ENCODE measurements around the gene FGF12.

Gene FGF12

DNA sequence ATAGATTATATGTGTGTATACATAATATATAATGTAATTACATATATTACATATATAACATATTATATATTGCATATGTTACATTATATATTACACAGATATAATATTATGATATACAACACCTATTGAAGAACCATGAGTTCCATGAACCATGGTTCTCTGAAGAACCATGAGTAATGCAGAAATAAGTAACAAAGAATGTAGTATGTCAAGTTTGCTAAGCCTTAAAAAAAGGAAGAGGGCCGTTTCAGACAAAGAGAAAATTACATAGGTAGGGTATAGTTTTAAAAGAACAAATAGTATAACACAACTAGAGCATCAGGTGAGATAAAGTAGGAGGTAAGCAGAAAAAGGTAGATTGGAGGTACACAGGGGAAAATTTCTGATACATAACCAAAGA, 177.0 kb downstream of the FGF12 start:
- TF ChIP-seq, protein P1, sequence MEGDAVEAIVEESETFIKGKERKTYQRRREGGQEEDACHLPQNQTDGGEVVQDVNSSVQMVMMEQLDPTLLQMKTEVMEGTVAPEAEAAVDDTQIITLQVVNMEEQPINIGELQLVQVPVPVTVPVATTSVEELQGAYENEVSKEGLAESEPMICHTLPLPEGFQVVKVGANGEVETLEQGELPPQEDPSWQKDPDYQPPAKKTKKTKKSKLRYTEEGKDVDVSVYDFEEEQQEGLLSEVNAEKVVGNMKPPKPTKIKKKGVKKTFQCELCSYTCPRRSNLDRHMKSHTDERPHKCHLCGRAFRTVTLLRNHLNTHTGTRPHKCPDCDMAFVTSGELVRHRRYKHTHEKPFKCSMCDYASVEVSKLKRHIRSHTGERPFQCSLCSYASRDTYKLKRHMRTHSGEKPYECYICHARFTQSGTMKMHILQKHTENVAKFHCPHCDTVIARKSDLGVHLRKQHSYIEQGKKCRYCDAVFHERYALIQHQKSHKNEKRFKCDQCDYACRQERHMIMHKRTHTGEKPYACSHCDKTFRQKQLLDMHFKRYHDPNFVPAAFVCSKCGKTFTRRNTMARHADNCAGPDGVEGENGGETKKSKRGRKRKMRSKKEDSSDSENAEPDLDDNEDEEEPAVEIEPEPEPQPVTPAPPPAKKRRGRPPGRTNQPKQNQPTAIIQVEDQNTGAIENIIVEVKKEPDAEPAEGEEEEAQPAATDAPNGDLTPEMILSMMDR (IDR thresholded peaks at IDR 0.05; ENCODE audit: insufficient read depth, missing control alignments), result no peak
- FAIRE-seq (no peak), DNase-seq (ENCODE audit: insufficient read length, low spot score) (no peak)

DNA sequence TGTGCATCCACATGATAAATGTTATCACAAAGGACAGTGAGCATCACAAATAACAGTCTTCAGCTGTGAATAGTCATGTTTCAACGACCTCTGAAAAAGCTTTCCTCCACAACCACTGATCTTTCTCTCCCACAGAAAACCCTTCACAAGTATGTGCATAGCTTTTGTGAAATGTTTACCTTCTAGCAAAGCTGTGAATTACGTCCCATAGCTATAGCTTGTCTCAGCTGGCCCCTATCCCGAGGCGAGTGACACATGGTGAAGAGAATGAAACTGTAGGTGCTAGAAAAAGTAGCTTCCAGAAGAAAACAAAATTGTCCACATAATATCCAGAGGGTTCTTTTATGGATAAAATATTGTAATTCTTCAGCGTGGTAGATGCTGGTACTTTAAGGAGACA, 182.0 kb downstream of the FGF12 start:
- TF ChIP-seq, protein P1 (IDR thresholded peaks at IDR 0.05; ENCODE audit: insufficient read depth, missing control alignments), result no peak
- DNase-seq (ENCODE audit: insufficient read length, low spot score) (no peak), FAIRE-seq (no peak)

DNA sequence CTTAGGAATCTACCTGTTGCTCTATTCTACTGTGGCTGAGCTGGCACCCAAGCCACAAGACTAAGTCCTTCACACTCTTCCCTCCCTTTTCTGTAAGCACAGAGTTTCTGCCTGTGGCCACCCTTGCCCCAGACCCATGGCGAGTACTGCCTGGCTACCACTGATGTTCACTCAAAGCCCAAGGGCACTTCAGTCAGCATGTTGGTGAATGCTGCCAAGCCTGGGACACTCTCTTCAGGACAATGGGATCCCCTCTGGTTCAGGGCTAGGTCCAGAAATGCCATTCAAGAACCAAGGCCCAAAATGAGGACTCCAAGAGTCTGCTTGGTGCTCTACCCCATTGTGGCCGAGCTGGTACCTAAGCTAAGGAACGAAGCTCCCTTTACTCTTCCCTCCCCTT, 184.2 kb downstream of the FGF12 start:
- FAIRE-seq, result no peak
- TF ChIP-seq, protein P1 (IDR thresholded peaks at IDR 0.05; ENCODE audit: insufficient read depth, missing control alignments), result no peak
- no peak for DNase-seq (ENCODE audit: insufficient read length, low spot score)

DNA sequence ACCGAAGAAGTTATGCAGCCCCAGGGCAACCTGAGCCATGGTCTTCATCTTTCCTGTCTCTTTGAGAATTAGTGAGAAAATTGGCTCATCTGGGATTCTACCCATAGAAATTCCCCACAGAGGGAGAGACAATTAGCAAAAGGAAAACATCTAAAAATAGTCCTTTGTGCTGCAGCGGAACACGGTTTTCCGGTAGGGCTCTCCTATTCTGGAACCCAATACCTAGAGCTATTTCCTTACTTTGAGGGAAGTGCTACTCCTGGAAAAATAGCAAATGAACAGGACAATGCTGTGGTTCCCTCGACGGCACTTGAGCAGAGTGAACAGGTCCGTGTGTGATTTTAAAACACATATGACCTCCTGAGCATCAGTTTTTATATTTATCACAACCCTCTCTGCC, 210.5 kb downstream of the FGF12 start:
- DNase-seq (ENCODE audit: insufficient read length, low spot score), result no peak
- FAIRE-seq, result no peak
- TF ChIP-seq, protein P1 (IDR thresholded peaks at IDR 0.05; ENCODE audit: insufficient read depth, missing control alignments), result no peak

DNA sequence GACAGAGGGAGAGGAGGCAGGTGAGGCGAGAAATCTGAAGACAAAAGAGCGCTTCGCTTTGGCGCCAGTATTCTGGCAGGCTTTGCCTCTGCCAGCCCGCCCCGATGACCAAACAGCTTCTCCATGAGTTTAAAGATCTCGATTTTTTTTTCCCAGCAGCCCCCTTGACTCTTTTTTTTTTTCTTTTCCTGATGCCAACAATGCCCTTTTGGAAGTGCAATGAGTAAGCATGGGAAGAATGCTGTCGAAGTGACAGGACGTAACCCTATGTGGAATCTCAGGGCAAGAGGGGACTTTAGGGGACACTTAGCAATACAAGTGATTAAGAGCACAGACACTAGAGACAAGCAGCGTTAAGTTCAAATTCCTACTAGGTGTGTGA, 211.7 kb downstream of the FGF12 start:
- TF ChIP-seq, protein P1 (IDR thresholded peaks at IDR 0.05; ENCODE audit: insufficient read depth, missing control alignments), result no peak
- DNase-seq (ENCODE audit: insufficient read length, low spot score), result no peak
- no peak for FAIRE-seq

DNA sequence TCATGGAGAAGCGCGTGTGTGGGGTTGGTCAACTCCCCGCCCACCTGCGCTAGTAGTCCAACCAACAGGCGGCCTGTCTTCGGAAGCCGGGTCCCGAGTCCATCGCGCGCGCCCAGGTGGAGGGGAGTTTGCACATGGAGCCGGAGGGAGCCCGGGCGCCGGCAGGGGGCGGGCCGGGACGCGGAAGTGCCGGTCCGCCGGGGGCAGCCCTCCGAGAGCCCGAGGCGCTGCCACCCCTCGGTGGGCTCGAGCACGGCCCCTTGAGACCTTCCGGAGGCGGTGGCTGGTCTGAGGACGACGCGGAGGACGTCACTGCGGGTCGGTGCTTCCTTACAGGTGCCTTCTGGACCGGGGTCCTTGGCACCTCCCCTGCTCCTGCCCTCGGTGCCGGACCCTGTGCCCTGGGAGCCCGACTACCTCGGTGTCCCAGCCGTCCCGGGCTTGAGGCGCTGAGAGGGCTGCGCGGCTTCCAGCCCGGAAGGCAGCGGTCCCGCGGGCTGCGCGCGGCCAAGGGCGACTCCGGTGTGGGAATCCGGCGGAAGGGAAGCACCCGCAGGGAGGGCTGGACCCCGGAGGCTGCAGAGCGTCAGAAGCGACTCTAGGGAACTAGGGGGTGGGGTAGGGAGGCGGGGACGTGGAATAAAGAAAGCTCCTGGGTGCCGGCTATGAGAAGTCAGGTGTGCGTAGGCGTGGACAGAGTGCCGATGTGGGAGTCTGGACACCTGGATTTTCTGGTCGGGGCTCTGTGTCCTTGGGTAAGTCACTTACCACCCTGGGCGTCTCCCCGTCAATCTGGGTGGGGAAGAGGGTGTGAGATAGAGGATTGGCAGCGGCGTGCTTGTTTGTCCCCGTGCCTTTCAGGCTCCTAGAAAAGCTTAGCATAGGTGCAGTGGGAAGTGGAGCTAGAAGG, 212.3 kb downstream of the FGF12 start:
- TF ChIP-seq, protein P1 (IDR thresholded peaks at IDR 0.05; ENCODE audit: insufficient read depth, missing control alignments), result peak; percentile 13
- DNase-seq (ENCODE audit: insufficient read length, low spot score) (peak; percentile 19), FAIRE-seq (no peak)

DNA sequence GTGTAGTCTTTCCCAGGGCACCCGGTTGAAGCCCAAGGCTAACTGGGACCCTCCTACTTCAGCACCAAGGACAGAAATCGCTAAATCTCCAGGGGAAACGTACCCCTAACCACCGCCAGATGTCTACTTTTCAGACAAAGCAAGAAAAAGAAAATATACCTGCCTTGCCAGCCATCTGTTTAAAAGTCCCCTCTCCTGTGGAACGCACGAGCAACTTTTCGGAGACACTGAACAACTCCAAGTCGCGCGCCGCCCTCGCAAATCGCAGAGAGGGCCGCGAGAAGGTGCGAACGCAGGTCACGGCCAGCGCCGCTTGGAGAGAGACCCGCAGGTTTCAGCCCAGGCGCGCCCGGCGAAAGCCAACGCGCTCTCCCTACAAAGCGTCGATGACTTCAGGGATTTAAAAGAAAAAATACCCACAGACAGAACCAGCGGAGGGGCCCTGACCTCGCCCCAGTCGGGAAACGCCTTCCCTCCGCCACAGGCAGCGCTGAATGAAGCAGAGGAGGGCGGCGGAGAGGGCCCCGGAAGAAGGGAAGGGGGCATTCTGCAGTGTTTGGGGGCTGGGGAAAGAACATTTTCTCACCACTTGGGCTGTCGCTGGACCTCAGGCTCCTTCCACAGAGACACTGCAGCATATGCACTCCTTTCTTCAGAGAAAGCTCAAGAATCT, 213.1 kb downstream of the FGF12 start:
- TF ChIP-seq, protein P1 (IDR thresholded peaks at IDR 0.05; ENCODE audit: insufficient read depth, missing control alignments), result no peak
- FAIRE-seq (no peak), DNase-seq (ENCODE audit: insufficient read length, low spot score) (no peak)
